CD4-positive, alpha-beta T cell treated with Interleukin-1 beta for 1 hour (primary cell): ENCODE data around the gene KIFC3.
A peak's percentile ranks its signal among the peaks of the same experiment; 100 is the strongest.
"Not testable (repeated sequence)": the region's sequence is repeated elsewhere in the genome, so short reads cannot be mapped to it uniquely, and the experiment has no call there.

Source experiments
- DNase-seq, 2 donors: peaks; one replicate each; pipeline ENCODE4 v3.0.0-alpha.2; 2020 to 2022

The KIFC3 gene

GRCh38 chr16:57804111-57804837, 2.0 kb upstream of the KIFC3 start:
- DNase-seq, result no peak

DNA sequence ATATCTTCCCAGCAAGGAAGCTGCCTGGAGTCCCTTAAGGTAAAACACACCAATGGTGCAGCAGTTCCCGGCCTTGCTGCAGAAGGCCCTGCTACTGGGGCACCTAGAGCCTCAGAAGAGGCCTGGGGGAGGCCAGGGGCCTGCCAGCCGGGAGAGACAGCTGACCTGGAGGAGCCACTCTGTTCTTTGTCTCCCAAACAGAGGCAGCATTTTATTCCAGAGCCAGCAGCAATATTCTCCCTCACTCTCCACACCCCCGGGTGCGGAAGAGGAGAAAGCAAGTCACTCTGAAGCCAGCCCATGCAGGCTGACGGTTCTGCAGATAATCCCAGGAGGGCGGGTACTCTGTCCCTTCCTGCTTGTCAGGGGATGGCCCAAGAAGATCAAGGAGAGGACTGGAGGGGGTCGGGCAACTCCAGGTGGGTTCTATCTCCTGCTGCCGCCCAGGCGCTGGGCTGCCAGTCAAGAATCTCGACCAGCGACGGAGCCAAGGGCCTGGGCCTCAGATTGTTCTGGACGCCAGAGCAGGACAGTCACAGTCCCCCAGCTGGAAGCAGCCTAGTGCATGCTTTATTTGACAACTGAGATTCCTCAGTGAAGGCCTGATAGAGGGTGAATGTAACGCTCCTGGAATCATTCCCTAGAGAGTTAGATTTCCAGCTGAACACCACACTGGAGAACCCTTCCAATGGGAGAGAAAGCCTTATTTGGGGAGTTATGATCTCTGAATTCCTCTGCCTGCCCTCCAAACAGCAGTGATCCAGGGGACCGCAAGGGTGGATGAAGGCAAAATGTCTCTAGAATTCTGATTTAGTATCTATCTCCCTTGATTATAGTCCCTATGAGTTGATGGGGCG, 1.1 kb upstream of the KIFC3 start:
- no peak for DNase-seq

DNA sequence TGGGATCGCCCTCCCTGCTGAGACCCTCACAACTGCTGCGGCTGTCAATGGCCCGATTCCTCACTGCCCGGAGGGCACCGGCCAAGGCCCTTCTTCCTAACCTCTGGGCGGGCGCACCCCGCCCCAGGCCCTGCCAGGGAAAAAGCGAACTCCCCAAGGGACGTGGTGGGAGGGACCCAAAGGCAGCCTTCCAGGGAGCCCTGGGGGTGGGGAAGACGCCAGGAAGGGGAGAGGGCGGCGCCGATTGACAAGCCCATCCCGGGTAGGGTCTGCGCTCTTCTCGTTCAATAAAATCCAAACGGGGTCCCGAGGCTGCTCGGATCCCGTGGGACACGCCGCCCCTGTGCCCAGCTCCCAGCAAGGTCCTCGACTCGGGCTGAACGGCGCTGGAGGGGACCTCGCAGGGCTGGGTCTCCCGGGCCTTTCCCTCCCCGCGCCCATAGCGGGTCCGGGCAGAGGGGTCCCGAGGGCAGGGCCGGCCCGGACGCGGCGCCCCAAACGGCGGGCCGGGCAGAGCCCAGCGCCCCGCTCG, 416 bp downstream of the KIFC3 start:
- DNase-seq, result no peak

DNA sequence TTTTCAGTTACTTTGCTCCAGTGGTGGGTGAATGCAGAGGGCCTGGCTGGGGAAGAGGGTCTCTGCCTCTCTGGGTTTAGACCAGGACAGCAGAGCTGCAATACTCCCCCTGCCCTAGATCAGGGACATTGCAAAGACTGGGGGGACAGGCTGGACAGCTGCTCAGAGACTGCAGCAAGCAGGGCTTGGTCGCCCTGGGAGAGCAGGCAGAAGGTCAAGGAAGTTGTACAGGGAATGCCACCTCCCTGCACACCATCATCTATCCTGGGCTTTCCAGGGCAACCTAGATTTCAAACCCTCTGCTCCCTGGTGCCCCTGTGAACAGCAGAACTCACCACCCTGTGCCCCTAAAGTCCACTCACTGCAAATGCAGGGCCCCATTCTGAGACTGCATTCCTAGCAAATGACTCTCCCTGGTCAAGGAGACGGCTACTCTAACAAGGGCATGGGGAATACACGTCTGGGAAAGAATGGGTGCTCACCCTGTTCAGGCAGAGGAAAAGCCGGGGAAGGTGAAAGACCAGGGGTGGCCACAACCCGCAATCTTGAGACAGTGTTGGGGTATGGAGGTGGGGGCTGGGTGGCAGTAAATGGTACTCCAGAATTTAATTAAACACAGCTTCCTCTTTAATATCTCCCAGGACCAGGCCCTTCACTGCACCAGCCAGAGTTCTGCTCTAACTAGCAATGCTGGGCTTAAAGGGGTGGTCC, 1.0 kb downstream of the KIFC3 start:
- no peak for DNase-seq

DNA sequence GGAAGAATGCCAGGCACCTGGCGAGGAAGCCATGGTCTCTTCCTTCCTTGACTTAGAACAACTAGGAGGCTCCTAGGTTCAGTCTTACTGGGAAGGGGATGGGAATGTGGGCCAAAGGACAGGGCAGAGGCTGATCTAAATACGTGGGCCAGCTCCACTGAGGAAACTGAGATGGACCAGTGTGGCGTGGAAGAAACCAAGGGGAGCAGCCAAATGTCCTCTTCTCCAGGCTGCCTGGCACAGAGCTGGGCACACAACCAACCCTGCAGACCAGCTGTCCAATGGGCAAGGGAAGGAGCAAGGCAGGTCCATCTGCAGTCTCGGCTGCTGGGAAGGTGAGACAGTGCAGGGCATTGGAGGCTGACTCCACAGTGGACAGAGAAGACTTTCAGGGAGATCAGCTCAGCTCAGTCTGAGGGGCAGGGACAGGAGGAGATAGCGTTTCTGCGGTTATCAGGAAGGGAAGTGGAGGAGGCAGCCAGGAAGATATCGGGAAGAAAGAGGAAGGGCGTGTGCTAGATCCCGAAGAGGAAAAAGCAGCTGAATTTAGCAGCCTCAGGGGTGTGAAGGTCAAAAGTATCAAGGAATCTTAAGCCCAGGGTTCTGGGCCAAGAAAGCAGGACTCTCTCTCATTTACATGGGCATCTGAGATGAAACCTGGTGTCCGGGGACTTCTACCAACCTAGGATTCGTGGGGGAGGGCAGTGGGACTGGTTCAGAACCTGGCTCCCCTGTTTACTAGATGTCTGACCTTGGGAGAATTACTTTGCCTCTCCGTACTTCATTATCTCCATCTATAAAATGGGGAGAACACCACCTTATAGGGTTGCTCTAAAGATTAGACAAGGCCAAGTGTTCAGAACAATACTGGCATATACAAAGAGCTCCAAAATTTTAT, 1.8 kb downstream of the KIFC3 start:
- DNase-seq, result no peak

GRCh38 chr16:57799600-57800199, 2.6 kb downstream of the KIFC3 start:
- no peak for DNase-seq

- no peak for DNase-seq
These were observed 3.2 kb downstream of the KIFC3 start for GRCh38 chr16:57798953-57799599.

GRCh38 chr16:57798267-57798810, 4.0 kb downstream of the KIFC3 start:
- no peak for DNase-seq

DNA sequence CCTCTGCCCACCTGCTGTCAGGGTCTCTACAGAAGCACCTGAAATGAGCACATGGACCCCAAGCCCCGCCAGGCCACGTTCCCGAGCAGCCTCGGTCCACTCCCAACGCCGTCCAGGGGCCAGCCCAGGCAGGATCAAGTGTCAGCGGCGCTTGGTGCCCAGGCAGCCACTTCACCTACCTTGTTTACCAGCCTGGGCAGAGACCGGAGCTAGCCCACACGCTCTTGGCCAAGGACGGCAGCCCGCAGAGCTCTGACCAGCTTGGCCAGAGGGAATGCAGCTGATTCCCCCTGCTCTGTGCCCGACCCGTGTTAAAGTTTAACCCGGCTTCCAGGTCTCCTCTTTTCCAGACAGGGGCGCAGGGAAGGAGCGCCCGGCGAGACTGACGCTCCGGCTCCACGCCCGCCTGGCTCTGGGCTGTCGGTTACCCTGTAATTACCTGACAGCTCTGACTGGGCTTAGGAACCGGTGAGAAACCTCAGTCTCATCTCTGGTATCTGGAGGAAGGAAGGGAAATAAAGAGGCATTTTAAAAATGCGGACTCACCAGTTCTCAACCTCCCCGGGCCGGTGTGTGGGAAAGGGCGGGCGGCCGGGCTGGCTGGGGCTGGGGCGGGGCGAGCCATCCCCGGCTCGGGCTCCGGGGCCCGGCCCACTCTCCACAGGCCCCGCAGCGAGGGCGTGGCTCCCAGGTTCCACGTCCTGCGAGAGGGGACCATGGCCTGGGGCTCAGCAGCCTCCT, 4.6 kb downstream of the KIFC3 start:
- DNase-seq, result no peak

- no peak for DNase-seq
These were observed 5.1 kb downstream of the KIFC3 start for GRCh38 chr16:57797216-57797525.

- not testable (repeated sequence) for DNase-seq
These were observed 6.3 kb downstream of the KIFC3 start for GRCh38 chr16:57796014-57796413.

DNA sequence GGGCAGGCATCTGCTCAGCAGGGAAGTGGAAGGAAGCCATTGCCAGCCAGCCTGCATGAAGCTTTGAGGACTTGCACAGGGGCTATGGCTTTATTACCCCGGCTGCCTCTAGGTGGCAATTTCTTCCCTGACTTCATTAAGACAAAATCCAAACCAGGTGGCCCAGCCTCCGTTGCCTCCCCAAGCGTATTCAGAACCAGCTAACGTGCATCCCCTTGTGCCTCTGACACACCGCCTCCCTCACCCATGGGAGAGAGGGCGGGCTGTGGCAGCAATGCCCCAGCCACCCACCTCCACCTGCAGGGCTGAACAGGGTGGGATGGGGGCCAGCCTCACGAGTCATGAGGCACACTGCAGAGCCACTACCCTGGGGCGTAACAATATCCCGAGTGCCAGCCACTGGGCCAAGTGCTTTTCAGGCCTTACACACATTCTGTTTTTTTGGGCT, 6.8 kb downstream of the KIFC3 start:
- peak; percentile 20 to 40 for DNase-seq

DNA sequence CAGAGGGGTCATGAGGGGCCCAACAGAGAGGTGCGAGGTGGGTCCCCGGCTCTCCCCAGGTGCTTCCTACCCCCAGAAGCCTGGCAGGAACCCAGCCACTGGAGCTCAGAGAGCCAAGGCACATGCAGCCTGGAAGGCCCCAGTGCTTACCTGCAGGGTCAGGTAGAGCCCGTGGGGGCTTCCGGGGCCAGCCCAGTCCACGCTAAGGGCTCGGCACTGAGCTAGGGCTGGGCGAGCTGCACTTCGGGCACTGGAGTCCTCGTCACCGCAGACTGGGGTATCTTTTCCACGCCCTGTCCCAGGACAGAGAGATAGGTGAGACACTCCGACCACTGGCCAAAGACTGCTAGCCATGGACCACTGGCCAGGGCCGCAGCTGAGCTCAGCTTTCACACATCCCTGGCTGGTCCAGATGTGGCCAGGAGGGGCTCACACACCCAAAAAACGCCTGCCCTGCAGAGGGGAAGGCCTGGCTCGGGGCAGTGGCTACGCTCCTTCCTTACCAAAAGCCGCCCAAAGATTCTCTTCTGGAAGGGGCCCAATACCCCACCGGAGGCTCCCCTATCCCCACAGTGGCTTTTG, 7.4 kb downstream of the KIFC3 start:
- no peak for DNase-seq

DNA sequence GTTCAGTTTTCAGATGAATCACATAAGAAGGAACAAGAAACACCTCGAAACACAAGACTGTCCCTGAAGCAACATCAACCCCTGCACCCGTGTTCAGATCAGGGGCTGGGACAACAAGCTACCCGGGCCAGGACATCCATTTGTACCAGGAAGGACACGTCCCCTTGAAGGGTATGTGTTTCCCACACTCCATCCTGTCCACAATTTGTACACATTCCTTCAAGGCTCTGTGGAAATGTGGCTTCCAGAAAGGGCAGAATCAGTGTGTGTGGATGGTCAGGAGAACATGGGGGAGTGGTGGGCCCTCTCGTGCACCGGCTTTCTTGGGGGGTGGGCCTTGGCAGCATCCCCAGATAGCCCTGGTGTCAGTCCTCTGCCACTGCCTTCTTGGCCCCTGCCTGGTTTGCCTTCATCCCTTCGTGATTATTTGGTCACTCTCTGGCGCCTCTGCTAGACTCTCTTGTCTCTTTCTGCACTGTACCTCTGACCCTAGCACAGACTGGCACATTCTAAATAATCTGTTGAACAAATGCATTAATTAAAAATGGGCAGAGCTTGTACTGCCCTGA, 10.3 kb downstream of the KIFC3 start:
- DNase-seq, result no peak

- no peak for DNase-seq
These were observed 10.9 kb downstream of the KIFC3 start for GRCh38 chr16:57791195-57791892.

- DNase-seq, result no peak
These were observed 13.3 kb downstream of the KIFC3 start for GRCh38 chr16:57788951-57789350.

- DNase-seq, result no peak
These were observed 13.9 kb downstream of the KIFC3 start for GRCh38 chr16:57788252-57788841.

DNA sequence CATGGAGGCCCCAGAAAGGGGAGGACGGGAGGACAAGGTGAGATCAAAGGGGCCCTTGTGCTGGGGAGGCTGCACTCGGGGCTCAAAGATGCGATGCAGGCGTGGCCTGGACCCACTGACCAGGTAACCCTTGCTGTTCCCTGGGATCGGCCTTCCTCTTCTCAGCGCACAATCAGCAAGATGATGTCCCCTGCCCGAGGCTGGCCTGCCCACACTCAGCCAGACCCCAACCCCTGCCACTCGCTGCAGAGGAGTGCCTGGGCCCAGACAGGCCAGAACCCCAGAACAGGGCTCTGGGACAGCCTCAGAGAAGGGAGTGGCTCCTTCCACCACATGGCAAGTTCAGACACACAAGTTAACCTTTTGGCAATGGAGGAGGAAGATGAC, 14.8 kb downstream of the KIFC3 start:
- DNase-seq, result no peak
